Activated naive CD8-positive, alpha-beta T cell treated with anti-CD3 and anti-CD28 coated beads, Interleukin-2, amount 50 U/mL, for 24 hours (primary cell): ENCODE results near the gene BFSP1.
A peak's percentile ranks its signal among the peaks of the same experiment; 100 is the strongest.

ENCODE experiments used
- ATAC-seq: fragments of 150-1000 bp; cut with Tn5 transposase; one replicate; pipeline ENCODE4 v1.10.0; 2021
- DNase-seq: peaks from one replicate; pipeline ENCODE4 v3.0.0; 2021
- H3K27ac Mint-ChIP-seq: one replicate; pipeline ENCODE4 v1.8.0; 2021; ENCODE audit warnings: mild to moderate bottlenecking, mixed read lengths
- H3K27me3 Mint-ChIP-seq: one replicate; pipeline ENCODE4 v1.8.0; 2021; ENCODE audit warnings: mixed read lengths
- H3K36me3 Mint-ChIP-seq: one replicate; pipeline ENCODE4 v1.8.0; 2021; ENCODE audit warnings: low read depth, mixed read lengths
- H3K4me1 Mint-ChIP-seq: one replicate; pipeline ENCODE4 v1.8.0; 2021; ENCODE audit warnings: mixed read lengths
- H3K4me3 Mint-ChIP-seq: one replicate; pipeline ENCODE4 v1.8.0; 2021; ENCODE audit warnings: mild to moderate bottlenecking, moderate library complexity, mixed read lengths
- H3K9me3 Mint-ChIP-seq: one replicate; pipeline ENCODE4 v1.8.0; 2021; ENCODE audit warnings: mixed read lengths

Gene BFSP1

DNA sequence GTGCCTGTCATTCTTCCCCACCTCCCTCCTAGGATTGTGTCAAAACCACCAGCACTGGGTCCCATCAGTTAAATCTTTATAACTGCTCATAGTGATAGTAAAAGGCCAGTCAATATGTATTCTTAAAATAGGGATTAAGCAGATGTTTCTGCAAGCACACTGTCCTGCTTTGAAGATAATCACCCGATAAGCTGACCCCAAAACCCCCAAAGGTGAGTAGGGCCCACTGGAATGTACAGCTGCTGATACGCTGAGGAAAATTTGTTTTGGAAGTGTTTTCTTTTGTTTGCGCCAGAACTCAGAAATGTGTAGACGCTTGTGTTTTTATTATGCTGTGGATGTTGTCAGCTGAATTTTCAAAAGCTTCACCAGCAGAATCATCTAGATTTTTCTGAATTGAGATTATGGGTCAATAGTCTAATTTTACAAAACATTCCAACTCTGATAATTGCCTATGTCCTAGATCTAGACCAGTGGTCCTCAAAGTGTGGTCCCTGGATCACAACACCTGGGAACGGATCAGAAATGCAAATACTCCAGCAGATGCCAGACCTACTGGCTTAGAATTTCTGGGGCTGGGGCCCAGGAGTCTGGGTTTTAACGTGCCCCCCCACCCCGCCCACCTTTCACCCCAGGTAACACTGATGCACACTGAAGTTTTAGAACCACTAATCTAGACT is 11.4 kb downstream of the BFSP1 start:
- Mint-ChIP-seq H3K36me3 (no peaks in the 10 kb centered on the region), H3K27me3 (peaks cover 2% of the 10 kb centered on the region), H3K4me1 (no peaks in the 10 kb centered on the region), H3K4me3 (no peak overlapping the region), H3K27ac (no peak overlapping the region), H3K9me3 (no peaks in the 10 kb centered on the region)
- DNase-seq (no peak), ATAC-seq (no peak)

DNA sequence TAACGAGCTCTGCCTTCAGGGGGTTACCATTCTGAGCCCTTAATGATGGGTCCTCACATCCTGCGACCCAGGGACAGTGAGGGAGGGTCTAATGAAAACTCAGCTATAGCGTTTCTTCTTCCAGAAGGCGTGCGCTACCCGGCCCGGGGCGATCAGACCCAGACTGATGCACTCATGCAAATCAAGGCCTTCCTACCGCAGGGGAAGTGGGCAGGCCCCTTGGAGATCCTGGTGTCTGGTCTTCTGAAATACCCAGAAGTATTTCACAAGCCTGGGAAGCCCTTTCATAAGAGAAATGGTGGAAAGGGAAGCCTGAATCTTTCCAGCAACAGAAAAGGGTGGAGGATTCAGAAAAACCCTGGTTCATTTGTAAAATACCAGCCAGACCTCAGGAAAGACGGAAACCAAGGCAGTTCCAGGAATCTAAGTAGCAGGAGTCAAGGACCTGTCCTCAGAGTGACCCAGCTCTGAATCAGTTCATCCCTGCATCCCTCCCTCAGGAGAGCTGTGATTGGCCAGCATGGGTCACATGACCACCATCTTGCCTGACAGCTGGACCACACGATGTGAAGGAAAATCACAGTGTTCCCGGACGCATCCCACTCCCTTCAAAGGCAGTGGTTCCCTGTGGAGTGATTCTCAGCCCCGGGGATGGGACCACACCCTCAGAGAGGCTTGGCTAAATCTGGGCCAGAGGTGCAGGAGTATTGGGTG is 12.7 kb downstream of the BFSP1 start:
- Mint-ChIP-seq H3K4me3 (no peak overlapping the region), H3K36me3 (no peaks in the 10 kb centered on the region), H3K4me1 (no peaks in the 10 kb centered on the region), H3K9me3 (no peaks in the 10 kb centered on the region), H3K27me3 (peaks cover 2% of the 10 kb centered on the region), H3K27ac (no peak overlapping the region)
- ATAC-seq (no peak), DNase-seq (no peak)

GRCh38 chr20:17515053-17515452 is 16.1 kb downstream of the BFSP1 start:
- no peak overlapping the region for H3K4me3 Mint-ChIP-seq
- no peak overlapping the region for H3K27ac Mint-ChIP-seq
- peaks cover 6% of the 10 kb centered on the region for H3K4me1 Mint-ChIP-seq
- DNase-seq = no peak
- ATAC-seq = no peak
- no peaks in the 10 kb centered on the region for H3K36me3 Mint-ChIP-seq
- H3K27me3 Mint-ChIP-seq = no peaks in the 10 kb centered on the region
- no peaks in the 10 kb centered on the region for H3K9me3 Mint-ChIP-seq

GRCh38 chr20:17513939-17514338 is 17.2 kb downstream of the BFSP1 start:
- ATAC-seq (no peak), DNase-seq (no peak)
- H3K36me3 Mint-ChIP-seq = no peaks in the 10 kb centered on the region
- no peak overlapping the region for H3K27ac Mint-ChIP-seq
- H3K27me3 Mint-ChIP-seq = no peaks in the 10 kb centered on the region
- H3K4me1 Mint-ChIP-seq = peaks cover 6% of the 10 kb centered on the region
- H3K9me3 Mint-ChIP-seq = no peaks in the 10 kb centered on the region
- H3K4me3 Mint-ChIP-seq = no peak overlapping the region

- DNase-seq (no peak), ATAC-seq (peak; percentile 35)
- H3K36me3 Mint-ChIP-seq = no peaks in the 10 kb centered on the region
- peaks cover 5% of the 10 kb centered on the region for H3K27me3 Mint-ChIP-seq
- peaks cover 16% of the 10 kb centered on the region for H3K4me1 Mint-ChIP-seq
- H3K27ac Mint-ChIP-seq = no peak overlapping the region
- no peaks in the 10 kb centered on the region for H3K9me3 Mint-ChIP-seq
- H3K4me3 Mint-ChIP-seq = no peak overlapping the region
Observed at GRCh38 chr20:17511401-17511800, 19.8 kb downstream of the BFSP1 start.

DNA sequence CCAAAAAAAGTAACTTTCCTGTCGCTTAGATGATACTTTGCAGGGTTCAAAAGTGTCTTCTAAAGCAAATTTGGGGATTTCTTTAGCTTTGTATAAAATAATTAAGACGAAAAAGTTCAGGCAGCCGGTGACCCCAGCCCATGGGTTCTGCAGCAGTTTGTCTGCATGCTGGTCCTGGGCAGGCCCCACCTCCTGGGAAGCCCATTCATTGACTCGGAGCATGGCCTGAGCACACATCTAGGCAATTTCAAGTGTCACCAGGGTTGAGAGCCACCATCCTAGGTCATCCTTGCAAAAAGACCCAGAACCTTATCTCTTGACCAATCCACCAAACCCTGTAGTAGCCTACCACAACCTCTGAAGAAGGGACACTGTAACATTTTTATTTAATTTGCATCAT is 20.6 kb downstream of the BFSP1 start:
- Mint-ChIP-seq H3K27ac (no peak overlapping the region), H3K4me3 (no peak overlapping the region), H3K9me3 (no peaks in the 10 kb centered on the region), H3K4me1 (peaks cover 23% of the 10 kb centered on the region), H3K36me3 (no peaks in the 10 kb centered on the region), H3K27me3 (peaks cover 5% of the 10 kb centered on the region)
- ATAC-seq = no peak
- DNase-seq = no peak

GRCh38 chr20:17508756-17509155 is 22.4 kb downstream of the BFSP1 start:
- H3K36me3 Mint-ChIP-seq = no peaks in the 10 kb centered on the region
- DNase-seq = no peak

GRCh38 chr20:17507531-17507930 is 23.6 kb downstream of the BFSP1 start:
- ATAC-seq (no peak), DNase-seq (no peak)
- Mint-ChIP-seq H3K27me3 (peaks cover 5% of the 10 kb centered on the region), H3K4me3 (no peak overlapping the region), H3K36me3 (no peaks in the 10 kb centered on the region), H3K27ac (no peak overlapping the region), H3K9me3 (no peaks in the 10 kb centered on the region), H3K4me1 (peaks cover 45% of the 10 kb centered on the region)

More at GRCh38 chr20:17508756-17509155, 22.4 kb downstream of the BFSP1 start:
- peaks cover 5% of the 10 kb centered on the region for H3K27me3 Mint-ChIP-seq
- ATAC-seq = no peak
- H3K9me3 Mint-ChIP-seq = no peaks in the 10 kb centered on the region
- H3K4me3 Mint-ChIP-seq = no peak overlapping the region
- H3K4me1 Mint-ChIP-seq = peaks cover 40% of the 10 kb centered on the region
- H3K27ac Mint-ChIP-seq = no peak overlapping the region

- Mint-ChIP-seq H3K9me3 (no peaks in the 10 kb centered on the region), H3K4me3 (no peak overlapping the region), H3K27me3 (peaks cover 5% of the 10 kb centered on the region), H3K4me1 (peaks cover 45% of the 10 kb centered on the region), H3K27ac (no peak overlapping the region), H3K36me3 (no peaks in the 10 kb centered on the region)
- ATAC-seq (no peak), DNase-seq (no peak)
Observed at GRCh38 chr20:17507032-17507431, 24.1 kb downstream of the BFSP1 start.

- Mint-ChIP-seq H3K36me3 (no peaks in the 10 kb centered on the region), H3K9me3 (no peaks in the 10 kb centered on the region), H3K4me1 (peaks cover 39% of the 10 kb centered on the region), H3K4me3 (peak overlapping the region; percentile 69), H3K27ac (peak overlapping the region; percentile 88), H3K27me3 (peaks cover 5% of the 10 kb centered on the region)
- peak; percentile 81 for ATAC-seq
- peak; percentile 69 for DNase-seq
Observed at GRCh38 chr20:17505636-17506517, 25.3 kb downstream of the BFSP1 start.

GRCh38 chr20:17504898-17505635 is 26.1 kb downstream of the BFSP1 start:
- Mint-ChIP-seq H3K27me3 (peaks cover 5% of the 10 kb centered on the region), H3K36me3 (no peaks in the 10 kb centered on the region), H3K9me3 (no peaks in the 10 kb centered on the region), H3K27ac (peak overlapping the region; percentile 88), H3K4me3 (peak overlapping the region; percentile 69), H3K4me1 (peaks cover 39% of the 10 kb centered on the region)
- DNase-seq (peak; percentile 68), ATAC-seq (peak; percentile 57)

- DNase-seq (no peak), ATAC-seq (no peak)
- H3K4me1 Mint-ChIP-seq = peaks cover 39% of the 10 kb centered on the region
- no peaks in the 10 kb centered on the region for H3K36me3 Mint-ChIP-seq
- no peaks in the 10 kb centered on the region for H3K9me3 Mint-ChIP-seq
- H3K27me3 Mint-ChIP-seq = peaks cover 5% of the 10 kb centered on the region
- H3K27ac Mint-ChIP-seq = peak overlapping the region; percentile 88
- H3K4me3 Mint-ChIP-seq = peak overlapping the region; percentile 69
Observed at GRCh38 chr20:17504066-17504897, 26.9 kb downstream of the BFSP1 start.

DNA sequence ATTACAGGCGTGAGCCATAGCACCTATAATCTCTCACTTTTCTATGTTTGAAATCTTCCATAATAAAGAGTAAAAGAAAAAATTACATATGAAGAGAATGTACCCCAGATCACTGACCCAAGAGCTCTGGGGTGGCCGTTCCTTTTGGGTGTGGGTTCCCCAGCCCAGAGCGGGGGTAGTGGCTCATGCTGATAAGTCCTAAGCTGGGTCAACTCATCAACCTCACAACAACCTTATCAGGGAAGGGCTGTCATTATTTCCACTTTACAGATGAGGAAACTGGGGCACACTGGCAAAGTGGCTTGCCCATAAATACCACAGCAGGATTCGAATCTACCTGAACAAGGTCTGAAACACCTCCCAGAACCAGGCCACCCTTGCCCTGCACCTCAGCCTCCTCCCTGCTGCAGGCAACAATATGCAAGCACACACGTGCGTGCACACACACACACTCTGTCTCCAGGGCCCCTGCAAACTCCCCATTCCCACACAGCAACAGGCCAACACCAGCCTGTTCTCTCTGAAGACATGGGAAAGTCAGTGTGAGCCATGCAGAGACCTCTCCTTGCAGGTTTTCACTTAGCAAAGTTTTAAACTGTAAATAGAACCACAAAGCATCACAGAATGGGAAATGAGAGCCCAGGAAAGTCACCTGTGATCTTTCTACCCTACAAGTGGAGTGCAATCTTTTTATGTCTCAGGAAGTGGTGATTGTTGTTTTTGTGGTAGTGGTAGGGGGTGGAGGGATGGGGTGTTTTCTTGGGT is 27.7 kb downstream of the BFSP1 start:
- Mint-ChIP-seq H3K36me3 (no peaks in the 10 kb centered on the region), H3K27me3 (peaks cover 5% of the 10 kb centered on the region), H3K4me1 (peaks cover 39% of the 10 kb centered on the region), H3K4me3 (no peak overlapping the region), H3K27ac (no peak overlapping the region), H3K9me3 (no peaks in the 10 kb centered on the region)
- no peak for ATAC-seq
- DNase-seq = no peak
